Central memory CD8-positive, alpha-beta T cell (primary cell): ENCODE data around the gene FAT2.

Experiments
- ATAC-seq: fragments of 150-1000 bp; cut with Tn5 transposase; replicated peaks from 2 replicates; pipeline ENCODE4 v1.10.0; 2022; ENCODE audit warnings: mild to moderate bottlenecking, moderate FRiP score, moderate number of reproducible peaks; ENCODE audit not compliant: poor library complexity, severe bottlenecking; ENCODE audit errors: extremely low read depth
- DNase-seq, 2 donors: peaks; one replicate each; pipeline ENCODE4 v3.0.0; 2021; ENCODE audit warnings: low spot score in 2 of 2
- H3K27ac Mint-ChIP-seq: one replicate; pipeline ENCODE4 v1.8.0; 2022; ENCODE audit warnings: low read depth, mild to moderate bottlenecking, moderate library complexity, mixed read lengths
- H3K27me3 Mint-ChIP-seq: one replicate; pipeline ENCODE4 v1.8.0; 2022; ENCODE audit warnings: mixed read lengths
- H3K36me3 Mint-ChIP-seq: one replicate; pipeline ENCODE4 v1.8.0; 2022; ENCODE audit warnings: mild to moderate bottlenecking, moderate library complexity, mixed read lengths; ENCODE audit not compliant: insufficient read depth
- H3K4me1 Mint-ChIP-seq: one replicate; pipeline ENCODE4 v1.8.0; 2022; ENCODE audit warnings: mixed read lengths
- H3K4me3 Mint-ChIP-seq: one replicate; pipeline ENCODE4 v1.8.0; 2022; ENCODE audit warnings: mild to moderate bottlenecking, moderate library complexity, mixed read lengths
- H3K9me3 Mint-ChIP-seq: one replicate; pipeline ENCODE4 v1.8.0; 2022; ENCODE audit warnings: mixed read lengths

The FAT2 gene

GRCh38 chr5:151602806-151603205 lies 11.7 kb upstream of the FAT2 start:
- H3K9me3 Mint-ChIP-seq: no peaks in the 10 kb centered on the region
- H3K27me3 Mint-ChIP-seq: peaks cover 31% of the 10 kb centered on the region
- no peak overlapping the region for H3K27ac Mint-ChIP-seq
- no peak overlapping the region for H3K4me3 Mint-ChIP-seq
- ATAC-seq (no peak), DNase-seq (no peak)
- no peaks in the 10 kb centered on the region for H3K36me3 Mint-ChIP-seq
- H3K4me1 Mint-ChIP-seq: no peaks in the 10 kb centered on the region

GRCh38 chr5:151601391-151601790 lies 10.3 kb upstream of the FAT2 start:
- H3K27me3 Mint-ChIP-seq: peaks cover 31% of the 10 kb centered on the region
- DNase-seq (no peak), ATAC-seq (no peak)
- H3K27ac Mint-ChIP-seq: no peak overlapping the region
- no peaks in the 10 kb centered on the region for H3K36me3 Mint-ChIP-seq
- H3K9me3 Mint-ChIP-seq: no peaks in the 10 kb centered on the region
- H3K4me3 Mint-ChIP-seq: no peak overlapping the region
- H3K4me1 Mint-ChIP-seq: no peaks in the 10 kb centered on the region

GRCh38 chr5:151600069-151600665 lies 9.0 kb upstream of the FAT2 start:
- no peaks in the 10 kb centered on the region for H3K9me3 Mint-ChIP-seq
- H3K4me3 Mint-ChIP-seq: no peak overlapping the region
- H3K36me3 Mint-ChIP-seq: no peaks in the 10 kb centered on the region
- H3K27ac Mint-ChIP-seq: no peak overlapping the region
- ATAC-seq (no peak), DNase-seq (no peak)
- peaks cover 38% of the 10 kb centered on the region for H3K27me3 Mint-ChIP-seq
- H3K4me1 Mint-ChIP-seq: no peaks in the 10 kb centered on the region

DNA sequence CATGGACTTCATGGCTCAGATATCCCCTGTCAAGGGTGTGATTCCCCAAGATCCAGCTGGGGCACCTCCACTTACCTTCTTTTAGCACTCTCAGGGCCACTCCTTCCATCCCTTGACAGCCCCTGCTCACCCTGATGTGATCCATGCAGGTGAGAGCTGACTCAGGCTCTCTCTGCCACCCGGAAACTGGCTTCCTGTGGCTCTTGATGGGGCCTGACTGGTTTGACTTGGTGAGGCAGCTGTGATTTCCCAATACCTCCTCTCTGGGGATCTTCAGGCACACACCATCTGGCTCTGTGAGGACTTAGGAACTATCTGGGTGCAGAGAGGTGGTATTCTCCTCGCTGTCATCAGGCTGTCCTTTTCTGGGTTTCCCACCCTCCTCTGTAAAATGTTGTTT lies 7.9 kb upstream of the FAT2 start:
- no peak overlapping the region for H3K27ac Mint-ChIP-seq

GRCh38 chr5:151598549-151598948 lies 7.4 kb upstream of the FAT2 start:
- Mint-ChIP-seq H3K36me3 (no peaks in the 10 kb centered on the region), H3K4me1 (no peaks in the 10 kb centered on the region), H3K27ac (no peak overlapping the region), H3K4me3 (no peak overlapping the region), H3K9me3 (no peaks in the 10 kb centered on the region), H3K27me3 (peaks cover 36% of the 10 kb centered on the region)
- ATAC-seq (no peak), DNase-seq (no peak)

More for the DNA sequence above, 7.9 kb upstream of the FAT2 start:
- peaks cover 38% of the 10 kb centered on the region for H3K27me3 Mint-ChIP-seq
- no peak for ATAC-seq
- DNase-seq: no peak
- no peak overlapping the region for H3K4me3 Mint-ChIP-seq
- no peaks in the 10 kb centered on the region for H3K9me3 Mint-ChIP-seq
- no peaks in the 10 kb centered on the region for H3K4me1 Mint-ChIP-seq
- H3K36me3 Mint-ChIP-seq: no peaks in the 10 kb centered on the region

GRCh38 chr5:151597749-151598148 lies 6.6 kb upstream of the FAT2 start:
- DNase-seq (no peak), ATAC-seq (no peak)
- H3K4me1 Mint-ChIP-seq: no peaks in the 10 kb centered on the region
- peaks cover 36% of the 10 kb centered on the region for H3K27me3 Mint-ChIP-seq
- no peaks in the 10 kb centered on the region for H3K36me3 Mint-ChIP-seq
- no peak overlapping the region for H3K4me3 Mint-ChIP-seq
- H3K9me3 Mint-ChIP-seq: no peaks in the 10 kb centered on the region
- H3K27ac Mint-ChIP-seq: no peak overlapping the region

DNA sequence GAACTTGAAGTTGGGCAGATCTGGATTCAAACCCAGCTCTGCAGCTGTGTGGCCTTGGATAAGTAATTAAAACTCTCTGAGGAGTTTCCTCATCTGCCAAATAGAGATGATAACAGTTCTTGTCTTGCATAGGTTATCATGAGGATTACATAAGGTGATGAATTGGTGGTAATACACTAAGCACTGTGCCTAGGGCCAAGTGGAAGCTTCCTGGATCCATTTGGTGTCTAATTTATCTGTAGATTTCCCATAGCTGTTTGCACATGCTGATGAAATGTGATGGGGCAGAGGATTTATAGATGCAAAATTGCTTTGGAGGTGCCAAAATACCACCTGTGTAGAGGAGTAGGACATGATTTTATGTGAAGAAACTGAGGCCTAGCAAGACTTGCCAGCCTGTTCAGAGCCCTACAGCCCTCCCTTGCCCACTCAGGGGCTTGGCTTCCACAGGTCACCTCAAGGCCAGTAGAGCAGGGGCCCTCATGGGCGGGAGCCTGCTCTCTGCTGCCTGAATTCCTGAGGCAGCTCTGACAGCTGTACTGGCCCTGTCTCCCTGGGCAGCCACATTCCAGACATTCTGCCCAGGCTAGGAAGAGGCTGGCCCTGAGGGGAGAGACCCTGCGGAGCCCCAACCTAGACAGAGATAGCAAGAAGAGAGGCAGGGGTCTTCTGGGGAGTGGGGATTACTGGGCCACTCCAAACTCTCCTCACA lies 5.9 kb upstream of the FAT2 start:
- no peak overlapping the region for H3K27ac Mint-ChIP-seq
- peaks cover 31% of the 10 kb centered on the region for H3K27me3 Mint-ChIP-seq

DNA sequence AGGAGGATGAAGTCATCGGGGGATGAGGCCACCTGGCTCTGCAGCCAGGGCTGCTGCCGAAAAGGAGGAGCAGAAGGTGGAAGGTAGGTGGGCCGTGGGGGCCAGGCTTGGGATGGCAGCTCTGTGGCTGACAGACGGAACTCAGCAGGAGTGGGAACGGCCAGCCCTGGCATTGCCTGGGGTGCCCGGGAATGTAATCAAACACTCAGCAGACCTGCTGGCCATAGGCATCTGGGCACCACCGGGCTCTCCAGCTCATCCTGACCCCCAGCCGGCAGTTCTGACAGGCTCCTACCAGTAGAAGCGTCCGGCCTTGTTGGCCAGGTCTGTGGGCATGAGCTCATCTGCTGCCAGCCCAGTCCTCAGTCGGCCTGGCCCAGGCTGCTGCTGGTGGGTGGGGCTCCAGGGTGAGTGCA lies 4.3 kb upstream of the FAT2 start:
- ATAC-seq (no peak), DNase-seq (no peak)
- Mint-ChIP-seq H3K27ac (no peak overlapping the region), H3K36me3 (no peaks in the 10 kb centered on the region), H3K27me3 (peaks cover 26% of the 10 kb centered on the region), H3K4me3 (no peak overlapping the region), H3K4me1 (no peaks in the 10 kb centered on the region), H3K9me3 (no peaks in the 10 kb centered on the region)

More for the DNA sequence above, 5.9 kb upstream of the FAT2 start:
- ATAC-seq (no peak), DNase-seq (no peak)
- Mint-ChIP-seq H3K4me3 (no peak overlapping the region), H3K9me3 (no peaks in the 10 kb centered on the region), H3K4me1 (no peaks in the 10 kb centered on the region), H3K36me3 (no peaks in the 10 kb centered on the region)

DNA sequence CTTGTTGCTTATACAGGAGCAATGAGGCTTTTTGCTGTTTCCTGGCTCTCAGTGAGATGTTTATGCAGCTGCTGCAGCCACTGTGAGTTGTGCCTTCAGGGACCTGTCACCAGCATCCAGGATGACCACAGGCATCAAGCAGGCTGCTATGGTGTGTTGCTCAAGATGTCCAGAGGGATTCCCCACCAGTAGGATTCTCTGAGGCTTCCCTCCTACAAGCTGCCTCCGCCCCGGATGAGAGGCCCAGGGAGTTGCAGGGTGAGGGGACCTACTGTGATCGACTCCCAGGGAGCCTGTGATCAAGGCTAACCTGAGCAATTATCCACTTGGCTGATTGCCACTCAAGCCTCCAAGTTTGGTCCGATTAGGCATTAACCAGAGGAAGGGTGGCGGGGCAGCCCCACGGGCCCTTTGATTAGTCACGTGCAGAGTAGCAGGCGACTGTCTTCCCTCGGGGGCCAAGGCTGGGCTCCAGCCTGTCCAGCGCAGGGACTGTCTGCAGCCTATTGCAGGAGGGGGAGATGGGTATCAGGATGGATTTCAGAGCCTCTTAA lies 1.8 kb upstream of the FAT2 start:
- H3K4me1 Mint-ChIP-seq: no peaks in the 10 kb centered on the region
- ATAC-seq (no peak), DNase-seq (no peak)
- no peaks in the 10 kb centered on the region for H3K36me3 Mint-ChIP-seq
- no peak overlapping the region for H3K4me3 Mint-ChIP-seq
- H3K27ac Mint-ChIP-seq: no peak overlapping the region
- H3K27me3 Mint-ChIP-seq: peaks cover 18% of the 10 kb centered on the region
- H3K9me3 Mint-ChIP-seq: no peaks in the 10 kb centered on the region

DNA sequence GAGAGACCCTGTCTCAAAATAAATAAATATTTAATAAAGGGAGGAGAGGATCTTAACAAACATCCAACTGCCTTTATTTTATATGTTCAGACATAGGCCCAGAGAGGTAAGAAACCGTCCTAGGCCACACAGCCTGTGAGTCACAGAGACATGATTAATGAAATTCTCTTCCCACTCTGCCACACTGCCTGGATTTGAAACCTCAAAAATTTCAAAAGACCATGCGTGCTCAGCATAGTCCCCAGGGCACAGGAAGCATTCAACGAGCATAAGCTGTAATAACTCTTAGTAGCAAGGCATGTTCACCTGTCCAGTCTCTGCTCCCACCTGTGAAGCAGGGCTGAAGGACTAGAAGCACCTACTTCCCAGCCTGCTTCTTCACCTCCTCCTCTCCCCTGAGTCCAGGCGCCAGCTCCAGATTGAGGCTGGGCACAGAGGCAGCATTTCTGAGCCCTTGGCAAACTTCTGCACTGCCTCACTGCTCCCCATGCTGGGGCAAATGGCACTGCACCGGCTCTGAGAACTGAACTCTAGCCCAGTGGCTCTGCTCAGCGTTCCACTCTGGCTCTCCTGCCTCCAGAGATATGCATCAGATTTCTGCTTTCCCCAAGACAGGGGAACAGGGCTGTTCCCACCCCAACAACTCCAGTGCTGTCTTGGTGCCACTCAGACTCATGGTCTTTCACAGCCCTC lies 1.1 kb downstream of the FAT2 start:
- Mint-ChIP-seq H3K9me3 (no peaks in the 10 kb centered on the region), H3K4me1 (no peaks in the 10 kb centered on the region), H3K27ac (no peak overlapping the region), H3K36me3 (no peaks in the 10 kb centered on the region), H3K27me3 (peaks cover 10% of the 10 kb centered on the region), H3K4me3 (no peak overlapping the region)
- DNase-seq (no peak), ATAC-seq (no peak)

GRCh38 chr5:151587796-151588555 lies 3.2 kb downstream of the FAT2 start:
- H3K27me3 Mint-ChIP-seq: peaks cover 6% of the 10 kb centered on the region
- no peaks in the 10 kb centered on the region for H3K9me3 Mint-ChIP-seq
- no peaks in the 10 kb centered on the region for H3K4me1 Mint-ChIP-seq
- DNase-seq (no peak), ATAC-seq (no peak)
- no peaks in the 10 kb centered on the region for H3K36me3 Mint-ChIP-seq
- H3K4me3 Mint-ChIP-seq: no peak overlapping the region
- H3K27ac Mint-ChIP-seq: no peak overlapping the region

DNA sequence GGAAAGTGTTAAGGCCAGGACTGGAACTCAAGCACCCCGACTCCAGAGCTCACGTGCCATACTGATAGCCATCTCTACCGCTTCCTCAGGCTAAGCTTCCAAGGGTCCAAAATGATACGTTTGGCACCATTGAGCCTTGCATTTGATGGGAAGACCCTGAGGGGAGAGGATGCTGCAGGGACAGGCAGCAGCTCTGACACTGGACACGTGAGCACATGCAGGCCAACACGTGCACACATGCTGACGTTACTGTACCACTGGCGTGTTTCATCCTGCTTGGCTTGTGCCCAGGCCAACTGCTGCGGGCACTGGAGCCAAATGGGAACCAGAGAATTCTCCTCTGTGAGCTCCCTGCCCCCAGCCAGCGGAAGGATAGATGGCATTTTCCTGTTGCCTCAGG lies 5.2 kb downstream of the FAT2 start:
- no peak for ATAC-seq
- Mint-ChIP-seq H3K27me3 (peaks cover 11% of the 10 kb centered on the region), H3K4me3 (no peak overlapping the region), H3K4me1 (no peaks in the 10 kb centered on the region), H3K36me3 (no peaks in the 10 kb centered on the region), H3K9me3 (no peaks in the 10 kb centered on the region), H3K27ac (no peak overlapping the region)
- no peak for DNase-seq
